DMS 273 (cell line): ENCODE data around the gene TRIM32.
A peak's percentile ranks its signal among the peaks of the same experiment; 100 is the strongest.

ENCODE experiments used
- DNase-seq: peaks from one replicate; lab custom pipeline; 2025; ENCODE audit not compliant: unreplicated experiment; lab: John Stamatoyannopoulos, UW

TRIM32 gene

DNA sequence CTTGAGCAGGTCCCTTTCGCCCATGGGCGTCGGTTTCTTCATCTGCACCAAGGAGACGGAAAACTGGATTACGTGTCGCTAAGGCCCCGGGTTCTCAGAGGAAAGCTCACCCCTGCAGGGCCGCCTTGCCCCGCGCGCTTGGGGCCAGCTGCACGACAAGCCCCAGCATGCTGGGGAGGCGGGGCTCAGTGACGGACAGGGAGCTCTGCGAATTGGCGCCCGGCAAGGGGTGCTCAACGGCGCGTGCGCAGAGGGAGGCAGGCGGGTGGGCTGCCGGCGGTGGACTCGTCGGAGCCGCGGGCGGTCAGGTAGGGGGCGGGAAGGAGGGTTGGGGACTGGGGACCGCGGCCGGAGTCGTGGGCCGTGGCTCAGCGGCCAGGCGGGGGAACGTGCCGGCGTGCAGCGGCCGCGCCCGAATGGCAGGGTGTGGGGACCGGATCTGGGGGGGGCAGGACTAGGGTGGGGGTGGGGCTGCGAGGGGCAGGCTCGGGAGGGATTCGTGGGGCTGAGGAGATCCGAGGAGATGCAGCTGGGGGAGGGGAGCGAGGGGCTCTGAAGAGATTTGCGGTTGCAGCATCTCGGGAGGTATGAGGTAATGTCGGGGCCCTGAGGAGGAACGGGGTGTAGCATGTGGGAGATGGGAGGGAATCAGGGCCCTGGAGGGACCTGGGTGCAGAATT is at the start of gene TRIM32:
TSS of gene TRIM32 (plus strand) at position 232 of the 680 bp plus-strand sequence. CDS start 10,438 bp downstream, outside the sequence.
- DNase-seq = peak; percentile 95

- no peak for DNase-seq
Observed at GRCh38 chr9:116639251-116639741, 47.8 kb upstream of the TRIM32 start.

DNA sequence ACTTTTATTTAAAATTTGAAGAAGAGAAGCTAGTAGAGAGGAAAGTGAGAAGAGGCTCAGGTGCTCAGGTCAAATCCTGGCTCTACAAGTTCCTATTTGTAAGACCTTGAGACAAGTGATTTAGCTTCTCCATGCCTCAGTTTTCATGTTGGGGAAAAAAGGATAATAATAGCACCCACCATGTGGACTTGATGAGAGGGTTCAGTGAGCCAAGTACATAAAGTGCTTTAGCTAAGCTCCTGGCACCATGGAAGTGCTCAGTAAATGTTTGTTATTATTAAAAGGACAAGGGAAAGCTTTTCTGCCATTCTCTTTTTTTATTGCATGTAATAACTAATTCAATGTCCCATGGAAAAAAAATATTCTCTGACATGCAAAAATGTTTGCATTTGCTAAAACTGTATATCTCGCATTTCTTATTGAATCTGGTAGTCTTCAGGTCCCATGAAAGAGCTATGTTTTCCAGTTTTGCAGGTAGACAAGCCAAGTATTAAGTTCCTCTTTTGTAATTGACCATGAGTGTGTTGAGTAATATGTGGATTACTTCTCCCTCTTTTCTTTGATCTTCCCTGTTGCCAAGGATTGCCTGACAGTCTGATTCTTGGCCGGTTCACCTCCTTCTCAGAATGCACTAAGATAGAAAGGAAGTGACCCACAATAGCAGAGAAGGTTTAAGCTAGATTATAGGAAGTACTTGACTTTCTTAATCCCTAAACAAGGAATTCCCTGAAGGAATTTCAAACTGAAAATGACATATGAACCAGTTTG is 45.6 kb upstream of the TRIM32 start:
- DNase-seq = no peak

- no peak for DNase-seq
Observed at GRCh38 chr9:116643691-116644090, 43.4 kb upstream of the TRIM32 start.

- DNase-seq = no peak
Observed at GRCh38 chr9:116644091-116644688, 42.9 kb upstream of the TRIM32 start.

- peak; percentile 45 for DNase-seq
Observed at GRCh38 chr9:116646661-116647514, 40.2 kb upstream of the TRIM32 start.

DNA sequence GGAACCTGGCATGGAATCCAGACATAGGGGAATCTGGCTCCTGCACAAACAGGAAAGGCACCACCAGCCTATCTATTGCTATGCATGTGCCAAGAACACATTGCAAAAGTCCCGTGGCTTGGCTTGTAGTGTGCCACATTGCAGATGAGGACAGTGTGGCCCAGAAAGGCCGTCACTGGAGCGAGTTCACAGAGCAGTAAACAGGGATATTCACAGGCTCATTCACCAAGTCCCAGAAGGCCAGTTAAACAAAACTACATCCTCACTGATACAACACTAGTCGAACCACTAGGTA is 39.6 kb upstream of the TRIM32 start:
- no peak for DNase-seq

- no peak for DNase-seq
Observed at GRCh38 chr9:116653348-116654058, 33.6 kb upstream of the TRIM32 start.

DNA sequence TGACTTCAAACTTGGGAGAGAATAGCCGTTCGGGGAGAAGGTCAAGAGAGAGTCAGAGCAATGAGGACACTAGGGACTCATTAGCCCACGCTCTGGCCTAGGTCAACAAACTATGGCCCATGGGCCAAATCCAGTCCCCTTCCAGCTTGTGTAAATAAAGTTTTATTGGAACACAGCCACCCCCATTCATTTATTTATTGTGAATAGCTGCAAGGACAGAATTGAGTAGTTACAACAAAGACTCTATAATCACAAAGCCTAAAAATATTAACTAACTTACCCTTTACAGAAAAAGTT is 33.1 kb upstream of the TRIM32 start:
- DNase-seq = no peak

GRCh38 chr9:116656501-116656971 is 30.6 kb upstream of the TRIM32 start:
- DNase-seq = no peak

- DNase-seq = no peak
Observed at GRCh38 chr9:116656977-116657376, 30.1 kb upstream of the TRIM32 start.

DNA sequence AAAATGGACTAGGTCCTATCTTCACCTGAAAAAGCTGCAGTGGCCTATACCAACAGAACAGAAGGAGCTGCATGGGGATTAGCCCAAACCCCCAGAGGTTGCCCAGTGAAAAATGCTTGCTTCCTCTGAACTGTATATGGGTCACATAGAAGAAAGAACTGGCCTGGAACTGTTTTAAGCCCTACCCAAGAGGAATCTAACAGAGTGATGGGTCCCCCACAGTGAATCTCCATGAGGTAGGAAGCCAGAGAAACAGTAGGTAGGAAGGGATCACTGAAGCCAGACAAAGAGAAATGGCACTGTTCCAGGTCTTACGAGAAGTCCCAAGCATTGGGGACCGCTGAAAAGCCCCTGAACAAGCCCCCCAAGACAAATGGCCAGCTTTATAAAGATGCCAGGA is 28.8 kb upstream of the TRIM32 start:
- DNase-seq = no peak

- peak; percentile 69 for DNase-seq
Observed at GRCh38 chr9:116661037-116661954, 25.8 kb upstream of the TRIM32 start.

- DNase-seq = no peak
Observed at GRCh38 chr9:116662646-116663310, 24.3 kb upstream of the TRIM32 start.

- DNase-seq = no peak
Observed at GRCh38 chr9:116663581-116663980, 23.5 kb upstream of the TRIM32 start.

GRCh38 chr9:116668970-116669695 is 18.0 kb upstream of the TRIM32 start:
- DNase-seq = no peak

DNA sequence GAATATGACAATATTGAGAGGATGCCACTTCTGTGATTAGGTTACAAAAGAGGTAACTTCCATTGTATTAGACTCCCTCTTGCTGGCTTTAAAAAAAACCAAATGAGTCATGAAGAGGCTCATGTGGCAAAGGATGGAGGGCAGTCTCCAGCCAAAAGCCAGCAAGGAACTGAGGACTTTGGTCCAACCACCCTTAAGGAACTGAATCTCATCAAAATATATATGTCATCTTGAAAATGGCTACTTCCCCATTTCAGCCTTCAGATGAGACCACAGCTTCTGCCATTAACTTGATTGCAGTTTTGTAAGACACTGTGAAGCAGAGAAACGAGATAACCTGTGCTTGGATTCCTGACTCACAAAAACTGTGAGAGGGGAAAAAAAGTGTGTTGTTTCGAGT is 15.5 kb upstream of the TRIM32 start:
- DNase-seq = no peak

DNA sequence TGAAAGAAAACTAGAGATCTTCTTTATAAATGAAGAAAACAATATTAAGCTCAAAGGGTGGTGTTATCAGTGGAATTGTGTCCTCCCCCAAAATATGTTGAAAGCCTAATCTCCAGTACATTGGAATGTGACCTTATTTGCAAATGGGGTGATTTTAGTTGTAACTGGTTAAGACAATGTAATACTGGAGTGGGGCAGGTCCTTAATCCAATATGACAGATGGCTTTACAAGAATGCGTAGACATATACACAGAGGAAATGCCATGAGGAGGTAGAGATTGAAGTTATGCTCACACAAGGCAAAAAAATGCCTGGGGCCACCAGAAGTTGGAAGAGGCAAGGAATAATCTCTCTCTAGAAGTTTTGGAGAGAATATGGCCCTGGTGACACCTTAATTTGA is 13.7 kb upstream of the TRIM32 start:
- DNase-seq = no peak
